SK-N-SH treated with all-trans-retinoic acid at 6 μM for 48 hours (cell line): Measurements from ENCODE around the gene DYNLL1.

Experiments
- CSDC2 ChIP-seq: fragments of 250-450 bp; sonication (Bioruptor Pico); IDR thresholded peaks from 2 replicates; pipeline ENCODE4 v1.5.0; 2020; ENCODE audit warnings: mild to moderate bottlenecking, moderate library complexity
- ISL1 ChIP-seq: fragments of 250-450 bp; sonication (Bioruptor Pico); IDR thresholded peaks from 2 replicates; pipeline ENCODE4 v2.1.2; 2022; ENCODE audit warnings: mild to moderate bottlenecking, moderate library complexity
- OSR1 ChIP-seq: fragments of 250-450 bp; sonication (Bioruptor Pico); IDR thresholded peaks from 2 replicates; pipeline ENCODE4 v1.8.0; 2022; ENCODE audit warnings: moderate library complexity, mild to moderate bottlenecking, inconsistent platforms
- TCF4 ChIP-seq: fragments of 250-450 bp; sonication (Bioruptor Pico); IDR thresholded peaks from 2 replicates; pipeline ENCODE4 v1.8.0; 2021; ENCODE audit warnings: mild to moderate bottlenecking, moderate library complexity, borderline replicate concordance
- ZFP30 ChIP-seq: fragments of 450-650 bp; formaldehyde crosslinking; IDR thresholded peaks from 2 replicates; pipeline ENCODE4 v1.5.0; 2022; ENCODE audit warnings: mild to moderate bottlenecking, moderate library complexity
- ZNF70 ChIP-seq: fragments of 450-650 bp; formaldehyde crosslinking; IDR thresholded peaks from 2 replicates; pipeline ENCODE4 v1.5.0; 2020; ENCODE audit warnings: mild to moderate bottlenecking, moderate library complexity
- TF ChIP-seq, protein P1 (sequence below): fragments of 250-450 bp; sonication (Bioruptor Pico); IDR thresholded peaks from 2 replicates; pipeline ENCODE4 v1.8.0; 2020; ENCODE audit warnings: mild to moderate bottlenecking, moderate library complexity, borderline replicate concordance

- no peak for TF ChIP-seq ISL1 (CRISPR knock-in tag)
- TF ChIP-seq OSR1 (CRISPR knock-in tag) = no peak
- no peak for TF ChIP-seq ZNF70 (CRISPR knock-in tag)
- no peak for TF ChIP-seq CSDC2 (CRISPR knock-in tag)
- no peak for TF ChIP-seq TCF4 (CRISPR knock-in tag)
- no peak for TF ChIP-seq ZFP30 (CRISPR knock-in tag)
- TF ChIP-seq, protein P1, sequence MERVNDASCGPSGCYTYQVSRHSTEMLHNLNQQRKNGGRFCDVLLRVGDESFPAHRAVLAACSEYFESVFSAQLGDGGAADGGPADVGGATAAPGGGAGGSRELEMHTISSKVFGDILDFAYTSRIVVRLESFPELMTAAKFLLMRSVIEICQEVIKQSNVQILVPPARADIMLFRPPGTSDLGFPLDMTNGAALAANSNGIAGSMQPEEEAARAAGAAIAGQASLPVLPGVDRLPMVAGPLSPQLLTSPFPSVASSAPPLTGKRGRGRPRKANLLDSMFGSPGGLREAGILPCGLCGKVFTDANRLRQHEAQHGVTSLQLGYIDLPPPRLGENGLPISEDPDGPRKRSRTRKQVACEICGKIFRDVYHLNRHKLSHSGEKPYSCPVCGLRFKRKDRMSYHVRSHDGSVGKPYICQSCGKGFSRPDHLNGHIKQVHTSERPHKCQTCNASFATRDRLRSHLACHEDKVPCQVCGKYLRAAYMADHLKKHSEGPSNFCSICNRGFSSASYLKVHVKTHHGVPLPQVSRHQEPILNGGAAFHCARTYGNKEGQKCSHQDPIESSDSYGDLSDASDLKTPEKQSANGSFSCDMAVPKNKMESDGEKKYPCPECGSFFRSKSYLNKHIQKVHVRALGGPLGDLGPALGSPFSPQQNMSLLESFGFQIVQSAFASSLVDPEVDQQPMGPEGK (CRISPR knock-in tag) = no peak
Observed at GRCh38 chr12:120490833-120491512, 4.9 kb upstream of the DYNLL1 start.
